SU-DHL-6 (cell line): ENCODE data around the gene AGRP.

ENCODE experiments used
- H2AFZ ChIP-seq: fragments of 200-600 bp; sonication (generic); 2 replicates; pipeline ENCODE4 v1.6.1; 2014; ENCODE audit warnings: low read depth, mild to moderate bottlenecking, moderate library complexity, mixed read lengths, antibody characterized with exemption, low read length; ENCODE audit not compliant: severe bottlenecking
- H3F3A ChIP-seq: fragments of 200-600 bp; shearing (Covaris generic); 2 replicates; pipeline ENCODE4 v1.6.0; 2016; ENCODE audit warnings: antibody characterized with exemption, mild to moderate bottlenecking; ENCODE audit not compliant: insufficient read depth
- H3K27ac ChIP-seq: fragments of 200-600 bp; sonication (generic); 2 replicates; pipeline ENCODE4 v1.5.1; 2016; ENCODE audit warnings: low read depth, mild to moderate bottlenecking, low read length, moderate library complexity, mixed read lengths
- H3K27me3 ChIP-seq: fragments of 200-600 bp; sonication (generic), shearing (Covaris generic); 2 replicates; pipeline ENCODE4 v1.6.0; 2014; ENCODE audit warnings: mild to moderate bottlenecking, low read length
- H3K36me3 ChIP-seq: fragments of 200-600 bp; sonication (generic); 2 replicates; pipeline ENCODE4 v1.6.1; 2014; ENCODE audit warnings: mild to moderate bottlenecking, low read length, mixed read lengths
- H3K4me2 ChIP-seq: fragments of 300-600, 200-600 bp; shearing (Covaris generic), sonication (generic); 2 replicates; pipeline ENCODE4 v1.6.0; 2014; ENCODE audit warnings: low read length, low read depth, mild to moderate bottlenecking; ENCODE audit not compliant: poor library complexity, severe bottlenecking
- H3K4me3 ChIP-seq: fragments of 200-600 bp; sonication (generic); 2 replicates; pipeline ENCODE4 v1.5.1; 2014; ENCODE audit warnings: antibody characterized with exemption, low read length, mild to moderate bottlenecking, mixed read lengths; ENCODE audit not compliant: insufficient read depth, poor library complexity, severe bottlenecking
- H3K79me2 ChIP-seq: fragments of 200-600 bp; sonication (generic); 2 replicates; pipeline ENCODE4 v1.6.1; 2014; ENCODE audit warnings: mild to moderate bottlenecking, low read length, moderate library complexity; ENCODE audit not compliant: insufficient read depth
- H3K9ac ChIP-seq: fragments of 200-600 bp; sonication (generic); 2 replicates; pipeline ENCODE4 v1.7.0; 2014; ENCODE audit warnings: mild to moderate bottlenecking, low read length
- H3K9me2 ChIP-seq: fragments of 200-600 bp; sonication (generic); replicated peaks from 2 replicates; pipeline ENCODE4 v1.6.1; 2014; ENCODE audit warnings: low read length; ENCODE audit not compliant: insufficient read depth
- H3K9me3 ChIP-seq: fragments of 200-600 bp; sonication (generic); 2 replicates; pipeline ENCODE4 v1.6.1; 2014; ENCODE audit warnings: low read length, mixed read lengths; ENCODE audit not compliant: insufficient read depth
- H4K20me1 ChIP-seq: fragments of 200-600 bp; sonication (generic); 2 replicates; pipeline ENCODE4 v1.6.1; 2014; ENCODE audit warnings: low read depth, mild to moderate bottlenecking, antibody characterized with exemption, low read length, moderate library complexity, mixed read lengths
- CTCF ChIP-seq: fragments of 200-600 bp; sonication (generic); IDR thresholded peaks from one replicate; pipeline ENCODE4 v1.5.1; 2017; ENCODE audit warnings: antibody characterized with exemption, mild to moderate bottlenecking, low read length, moderate library complexity; ENCODE audit not compliant: insufficient read depth, poor library complexity, severe bottlenecking
- EZH2phosphoT487 ChIP-seq: fragments of 200-600 bp; sonication (generic), shearing (Covaris generic); conservative IDR thresholded peaks from 2 replicates; pipeline ENCODE4 v1.6.1; 2018; ENCODE audit warnings: mild to moderate bottlenecking, antibody characterized with exemption, low read length, moderate library complexity, mixed read lengths

Gene AGRP

GRCh38 chr16:67463691-67464090 lies 19.7 kb downstream of the AGRP start:
- TF ChIP-seq EZH2phosphoT487 = no peak
- TF ChIP-seq CTCF = no peak
- no peak overlapping the region for H3K4me2 ChIP-seq
- H3K79me2 ChIP-seq = peaks cover 68% of the 10 kb centered on the region
- no peaks in the 10 kb centered on the region for H3F3A ChIP-seq
- H3K9me3 ChIP-seq = no peaks in the 10 kb centered on the region
- H3K4me3 ChIP-seq = no peak overlapping the region
- H3K36me3 ChIP-seq = no peaks in the 10 kb centered on the region
- no peak overlapping the region for H3K27ac ChIP-seq
- H4K20me1 ChIP-seq = no peaks in the 10 kb centered on the region
- H2AFZ ChIP-seq = no peak overlapping the region
- H3K9ac ChIP-seq = no peak overlapping the region
- no peaks in the 10 kb centered on the region for H3K9me2 ChIP-seq
- no peaks in the 10 kb centered on the region for H3K27me3 ChIP-seq

- TF ChIP-seq EZH2phosphoT487 = no peak
- TF ChIP-seq CTCF = no peak
These were observed 20.3 kb downstream of the AGRP start for GRCh38 chr16:67463059-67463458.

GRCh38 chr16:67462279-67462655 lies 21.1 kb downstream of the AGRP start:
- Histone ChIP-seq H3K9ac (no peak overlapping the region), H3K79me2 (peaks cover 59% of the 10 kb centered on the region), H3K9me2 (no peaks in the 10 kb centered on the region), H2AFZ (no peak overlapping the region), H3K36me3 (no peaks in the 10 kb centered on the region), H4K20me1 (no peaks in the 10 kb centered on the region), H3K27me3 (no peaks in the 10 kb centered on the region), H3K4me3 (no peak overlapping the region), H3K27ac (no peak overlapping the region), H3F3A (no peaks in the 10 kb centered on the region), H3K9me3 (no peaks in the 10 kb centered on the region), H3K4me2 (no peak overlapping the region)
- no peak for TF ChIP-seq CTCF
- no peak for TF ChIP-seq EZH2phosphoT487

More at GRCh38 chr16:67463059-67463458, 20.3 kb downstream of the AGRP start:
- no peak overlapping the region for H3K27ac ChIP-seq
- H3K9me3 ChIP-seq = no peaks in the 10 kb centered on the region
- no peaks in the 10 kb centered on the region for H3F3A ChIP-seq
- H3K27me3 ChIP-seq = no peaks in the 10 kb centered on the region
- H4K20me1 ChIP-seq = no peaks in the 10 kb centered on the region
- no peak overlapping the region for H3K9ac ChIP-seq
- peaks cover 66% of the 10 kb centered on the region for H3K79me2 ChIP-seq
- no peak overlapping the region for H3K4me3 ChIP-seq
- no peaks in the 10 kb centered on the region for H3K36me3 ChIP-seq
- H3K4me2 ChIP-seq = no peak overlapping the region
- no peaks in the 10 kb centered on the region for H3K9me2 ChIP-seq
- H2AFZ ChIP-seq = no peak overlapping the region
